Sciatic nerve (tissue), 2 donors: ENCODE results near the gene B3GNT3. TPM values are rescaled to one million over a fixed set of nuclear protein-coding genes. Genes with fewer than 3 reads are reported as not detected.

Source experiments
- ATAC-seq: fragments of 200-7000 bp; cut with Tn5 transposase; one replicate; pipeline ENCODE4 v1.9.1; 2020; ENCODE audit warnings: mild to moderate bottlenecking, moderate library complexity
- DNase-seq: peaks from one replicate; pipeline ENCODE4 v3.0.0-alpha.2; 2020; ENCODE audit warnings: low spot score
- intact Hi-C: fragments of 100-400 bp; cut with DNase I; formaldehyde crosslinking; loops from one replicate; pipeline ENCODE4 v1.14.2; 2022
- total RNA-seq: library from RNA; stranded (reverse); fragmentation: NEBNext Ultra II Directional; extraction: Animal tissue kit (Norgen Biotek cat#: 25700); gene quantifications from one replicate; pipeline ENCODE4 v1.2.1, GENCODE V29; 2021
- donor health status: DM: no; HTN: no; CAD: no.
- donor health status: DM: no; HTN: no; CAD: no.

B3GNT3 gene
- total RNA-seq, 1 donor from 2014 or later: 0.58 TPM

GRCh38 chr19:17824339-17824738 lies 29.4 kb downstream of the B3GNT3 start:
- DNase-seq (no peak), ATAC-seq (no peak)
- intact Hi-C loops: no loop called here

DNA sequence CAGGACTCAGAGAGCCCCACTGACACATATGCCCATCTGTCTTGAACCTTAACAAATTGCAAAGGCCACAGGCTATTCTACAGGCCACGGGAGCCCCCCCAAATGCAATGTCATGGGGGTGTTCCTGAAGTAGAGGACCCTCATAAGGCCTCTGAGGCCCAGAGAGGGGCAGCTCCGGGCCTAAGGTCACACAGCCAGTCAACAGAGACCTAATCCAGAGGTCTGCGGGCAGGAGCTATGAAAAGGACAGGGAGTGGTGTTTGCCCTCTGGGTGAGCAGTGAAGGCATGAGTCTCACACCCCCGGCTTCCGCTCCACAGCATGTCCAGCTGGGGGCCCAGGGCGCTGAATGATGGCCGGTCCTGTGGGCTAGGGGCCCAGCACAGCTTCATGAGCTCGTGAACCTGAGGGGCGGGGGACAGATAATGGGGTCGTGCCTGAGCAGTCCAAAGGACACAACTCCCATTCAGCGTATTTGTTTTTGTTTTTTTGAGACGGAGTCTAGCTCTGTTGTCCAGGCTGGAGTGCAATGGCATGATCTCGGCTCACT lies 31.6 kb downstream of the B3GNT3 start:
- ATAC-seq (no peak), DNase-seq (no peak)
- intact Hi-C loops: no loop called here

- intact Hi-C loops: no loop called here
- ATAC-seq: peak; percentile 49
- peak; percentile 68 for DNase-seq
These were observed 35.1 kb downstream of the B3GNT3 start for GRCh38 chr19:17829855-17830566.

GRCh38 chr19:17830567-17831418 lies 35.9 kb downstream of the B3GNT3 start:
- ATAC-seq (peak; percentile 96), DNase-seq (peak; percentile 90)
- intact Hi-C loops: no loop called here

- no peak for DNase-seq
- no peak for ATAC-seq
- intact Hi-C loops: no loop called here
These were observed 36.5 kb downstream of the B3GNT3 start for GRCh38 chr19:17831419-17831888.

- no peak for DNase-seq
- no peak for ATAC-seq
- intact Hi-C loops: no loop called here
These were observed 37.7 kb downstream of the B3GNT3 start for GRCh38 chr19:17832443-17833208.

DNA sequence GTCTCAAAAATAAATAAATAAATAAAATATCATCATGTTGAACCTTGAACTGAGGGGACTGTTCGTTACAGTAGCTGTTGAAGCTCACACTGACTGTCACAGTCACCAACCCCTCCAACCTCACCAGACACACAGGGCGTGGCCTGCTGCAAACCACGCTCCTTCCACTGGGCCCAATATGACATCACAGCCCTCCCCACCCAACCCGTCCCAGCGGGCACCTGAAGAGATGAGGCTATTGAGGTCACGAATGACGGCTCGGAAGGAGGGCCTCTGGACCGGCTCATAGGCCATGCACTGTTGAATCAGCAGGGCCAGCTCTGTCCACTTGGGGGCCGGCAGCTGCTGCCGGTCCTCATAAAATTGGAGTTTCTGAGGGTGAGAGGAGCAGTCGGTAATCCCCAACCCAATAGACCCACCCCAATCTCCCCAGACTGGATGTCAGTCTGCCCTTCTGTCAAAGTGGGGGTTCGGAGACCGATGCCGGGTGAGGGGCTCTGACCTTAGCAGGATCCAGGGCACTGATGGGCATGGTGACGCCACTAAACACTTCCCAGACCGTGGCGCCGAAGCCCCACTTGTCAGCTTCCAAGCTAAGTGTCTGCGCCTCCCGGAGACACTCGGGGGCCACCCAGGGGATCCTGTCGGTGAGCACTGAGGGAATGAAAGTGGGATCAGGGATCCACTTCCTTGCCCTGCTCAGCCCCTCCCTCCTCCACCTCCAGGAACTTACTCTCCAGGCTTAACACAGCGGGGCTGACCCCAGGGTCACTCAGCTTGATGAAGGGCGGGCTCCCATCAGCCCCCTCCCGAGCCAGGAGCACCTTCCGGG lies 39.6 kb downstream of the B3GNT3 start:
- ATAC-seq: no peak
- intact Hi-C loops: no loop called here
- no peak for DNase-seq

DNA sequence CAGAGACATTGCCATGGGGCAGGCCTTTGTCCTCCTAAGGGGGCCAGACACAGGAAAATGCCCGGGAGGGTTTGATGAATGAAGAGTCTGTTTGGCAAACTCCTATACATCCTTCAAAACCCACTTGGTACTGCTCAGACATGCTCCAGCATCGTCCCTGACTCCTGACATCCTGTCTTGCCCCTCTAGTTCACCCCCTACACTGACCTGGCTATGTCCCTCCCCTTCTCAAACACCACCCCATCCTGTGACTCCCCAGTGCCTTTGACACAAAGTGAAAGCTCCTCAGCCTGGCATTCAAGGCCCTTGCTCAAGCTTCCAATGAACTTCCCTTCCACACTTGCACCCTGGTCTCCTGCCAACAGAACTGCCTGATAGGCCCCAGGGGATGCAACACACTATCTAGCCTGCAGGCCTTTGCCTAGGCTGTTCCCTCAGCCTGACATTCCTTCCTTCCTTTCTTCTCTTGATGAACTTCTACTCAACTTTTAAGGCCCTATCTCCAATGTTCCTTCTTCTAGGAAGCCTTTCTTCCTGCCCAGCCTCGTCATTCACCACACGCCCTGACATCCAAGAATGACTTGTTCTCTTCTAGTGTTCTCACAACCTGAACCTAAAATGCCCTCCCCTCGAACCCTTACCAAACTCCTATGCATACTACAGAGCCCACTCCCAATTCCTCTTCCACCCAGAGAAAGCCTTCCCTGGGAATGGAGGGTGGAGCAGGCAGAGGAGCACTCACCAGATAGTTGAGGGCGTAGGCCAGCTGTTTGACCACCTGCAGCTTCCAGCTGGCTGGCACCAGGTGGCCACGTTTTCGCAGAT lies 40.5 kb downstream of the B3GNT3 start:
- ATAC-seq (no peak), DNase-seq (no peak)
- intact Hi-C loops: no loop called here

DNA sequence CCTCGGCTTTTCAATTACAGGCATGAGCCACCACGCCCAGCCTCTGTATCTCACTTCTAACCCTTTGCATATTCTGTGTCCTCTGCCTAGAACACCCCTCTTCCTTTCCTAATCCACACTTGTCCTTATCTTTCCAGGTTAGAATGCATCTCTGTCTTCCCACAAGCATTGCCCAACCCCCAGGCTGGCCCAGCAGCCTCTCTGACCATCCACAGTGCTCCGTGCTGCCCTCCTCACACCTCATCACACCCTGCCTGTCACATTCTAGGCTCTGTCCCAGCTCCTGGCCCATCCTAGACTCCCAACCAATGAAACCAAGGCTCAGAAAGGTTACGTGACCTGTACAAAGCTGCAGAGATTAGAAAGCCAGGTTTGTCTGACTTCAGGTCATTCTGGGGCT lies 41.6 kb downstream of the B3GNT3 start:
- intact Hi-C loops: no loop called here
- DNase-seq (no peak), ATAC-seq (no peak)

- intact Hi-C loops: no loop called here
- ATAC-seq: no peak
These were observed 43.0 kb downstream of the B3GNT3 start for GRCh38 chr19:17837972-17838371.

DNA sequence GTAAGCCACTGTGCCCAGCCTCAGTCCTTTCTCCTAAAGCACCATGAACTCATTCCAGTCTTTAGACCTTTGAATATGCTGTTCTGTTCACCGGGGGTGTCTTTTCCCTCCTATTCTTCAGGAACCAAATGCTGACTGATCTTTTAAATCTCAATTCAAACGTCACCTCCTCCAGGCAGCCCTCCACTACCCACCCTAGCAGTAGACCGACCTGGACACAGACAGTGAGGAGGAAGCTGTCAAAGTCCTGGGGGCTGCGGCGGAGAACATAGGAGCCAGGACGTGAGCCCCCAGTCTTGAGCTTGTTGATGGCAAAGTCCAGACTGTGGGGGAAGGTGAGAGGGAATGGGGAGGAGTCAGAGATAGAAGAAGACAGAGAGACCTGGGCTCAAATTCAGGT lies 45.1 kb downstream of the B3GNT3 start:
- ATAC-seq: no peak

More at GRCh38 chr19:17837972-17838371, 43.0 kb downstream of the B3GNT3 start:
- no peak for DNase-seq

GRCh38 chr19:17841371-17841809 lies 46.5 kb downstream of the B3GNT3 start:
- intact Hi-C loops: no loop called here
- DNase-seq (no peak), ATAC-seq (peak; percentile 54)

More for the DNA sequence above, 45.1 kb downstream of the B3GNT3 start:
- DNase-seq: no peak
- intact Hi-C loops: no loop called here

DNA sequence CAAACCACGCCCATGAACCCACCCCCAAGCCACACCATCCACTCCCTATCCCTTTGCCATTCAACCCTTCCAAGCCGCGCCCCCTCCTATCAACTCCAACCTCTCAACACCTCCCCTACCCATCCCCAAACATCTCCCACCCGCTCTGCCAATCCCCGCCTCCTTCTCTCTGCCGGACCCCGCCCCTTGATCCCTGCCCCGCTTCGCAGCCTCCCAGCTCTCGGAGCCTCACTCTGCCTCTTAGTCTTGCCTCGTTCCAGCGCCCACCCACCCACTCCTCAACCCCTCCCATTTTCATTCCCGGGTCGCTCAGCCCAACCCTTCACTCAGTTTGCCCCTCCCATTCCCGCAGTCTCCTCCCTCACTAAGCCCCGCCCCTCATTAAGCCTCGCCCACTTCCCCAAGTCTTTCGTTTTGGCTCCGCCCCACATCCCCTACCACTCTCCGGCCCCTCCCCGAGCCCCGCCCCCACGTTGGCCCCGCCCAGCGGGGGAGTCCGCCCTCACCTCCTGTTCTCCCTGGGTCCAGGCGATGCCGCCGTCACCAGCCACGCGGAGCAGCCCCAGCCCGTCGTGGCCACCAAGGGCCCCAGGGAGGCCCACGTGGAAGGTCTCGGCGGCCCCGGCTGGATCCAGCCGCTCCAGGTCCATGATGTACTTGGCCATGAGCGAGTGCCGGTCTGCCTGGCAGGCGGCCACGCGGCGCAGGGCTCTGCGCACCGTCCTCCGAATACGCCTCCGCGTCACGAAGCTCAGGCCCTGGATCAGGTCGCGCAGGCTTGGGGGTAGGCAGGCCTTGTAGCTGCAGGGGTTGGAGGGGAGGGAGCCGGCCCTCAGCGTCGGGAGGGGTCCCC lies 47.1 kb downstream of the B3GNT3 start:
- intact Hi-C loops: no loop called here
- peak; percentile 94 for ATAC-seq
- DNase-seq: peak; percentile 94

DNA sequence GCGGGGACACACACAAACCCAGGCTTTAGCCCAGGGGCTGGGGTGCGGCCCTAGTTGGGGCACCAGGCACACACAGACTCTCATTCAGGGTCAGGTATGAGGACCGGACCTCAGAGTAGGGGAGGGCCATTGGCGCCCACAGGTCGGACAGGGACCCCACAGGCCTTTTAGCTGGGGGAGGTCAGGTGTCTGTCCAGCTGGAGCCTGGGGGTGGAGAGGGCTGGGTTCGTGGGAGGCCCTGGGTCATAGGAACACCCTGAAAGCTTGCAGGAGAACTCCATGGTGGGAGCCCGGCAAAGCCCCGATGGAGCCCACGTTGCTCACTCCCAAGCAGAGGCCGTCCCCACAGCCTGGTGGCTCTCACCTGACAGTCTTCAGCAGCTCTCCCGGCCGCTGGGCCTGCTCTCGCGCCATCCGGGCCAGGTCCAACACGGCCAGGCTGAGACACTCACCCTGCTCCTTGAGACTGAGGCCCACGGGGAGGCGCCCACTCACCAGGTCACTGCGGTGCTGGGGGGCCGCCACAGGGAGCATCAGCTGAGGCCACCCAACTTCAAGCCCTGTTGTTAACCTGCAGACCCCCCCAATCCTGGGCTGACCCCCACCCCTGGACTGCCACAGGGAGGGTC lies 47.8 kb downstream of the B3GNT3 start:
- DNase-seq: no peak
- ATAC-seq: no peak

DNA sequence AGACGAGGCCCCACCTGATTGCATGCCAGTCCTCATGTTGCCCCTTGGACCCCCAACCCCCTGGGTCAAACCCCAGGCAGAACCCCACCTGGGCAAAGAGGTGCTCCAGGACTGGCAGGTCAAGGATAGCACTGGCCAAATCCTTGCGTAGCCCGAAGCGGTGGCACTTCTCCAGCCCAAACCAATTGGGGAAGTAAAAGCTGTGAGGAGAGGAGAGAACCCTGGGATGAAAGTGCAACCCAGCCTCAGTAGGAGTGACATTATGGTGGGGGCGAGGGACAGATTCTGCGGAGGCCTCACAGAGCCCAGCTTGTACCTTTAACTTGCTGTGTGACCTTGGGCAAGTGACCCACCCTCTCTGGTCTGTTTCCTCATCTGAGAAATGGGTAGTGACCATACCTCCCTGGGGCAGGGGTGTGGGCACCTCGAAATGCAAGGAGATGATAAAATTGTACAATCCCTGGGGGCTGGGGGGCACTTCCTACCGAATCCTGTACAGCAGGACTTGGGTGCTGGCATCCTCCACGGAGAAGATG lies 48.4 kb downstream of the B3GNT3 start:
- intact Hi-C loops: no loop called here
- ATAC-seq (no peak), DNase-seq (no peak)

More for the DNA sequence above, 47.8 kb downstream of the B3GNT3 start:
- intact Hi-C loops: no loop called here
